OCI-LY1 (cell line): ENCODE data around the gene CD2.

Source experiments
- CTCF ChIP-seq: fragments of 200-600 bp; sonication (generic), shearing (Covaris generic); IDR thresholded peaks from 2 replicates; pipeline ENCODE4 v1.5.1; 2017; ENCODE audit warnings: mild to moderate bottlenecking, antibody characterized with exemption, low read length, moderate library complexity, mixed read lengths
- EZH2 ChIP-seq: fragments of 200-600 bp; sonication (generic), shearing (Covaris generic); IDR thresholded peaks from 2 replicates; pipeline ENCODE4 v1.8.0; 2017; ENCODE audit warnings: borderline replicate concordance, mixed run types, mild to moderate bottlenecking, antibody characterized with exemption, low read length, moderate library complexity, mixed read lengths

DNA sequence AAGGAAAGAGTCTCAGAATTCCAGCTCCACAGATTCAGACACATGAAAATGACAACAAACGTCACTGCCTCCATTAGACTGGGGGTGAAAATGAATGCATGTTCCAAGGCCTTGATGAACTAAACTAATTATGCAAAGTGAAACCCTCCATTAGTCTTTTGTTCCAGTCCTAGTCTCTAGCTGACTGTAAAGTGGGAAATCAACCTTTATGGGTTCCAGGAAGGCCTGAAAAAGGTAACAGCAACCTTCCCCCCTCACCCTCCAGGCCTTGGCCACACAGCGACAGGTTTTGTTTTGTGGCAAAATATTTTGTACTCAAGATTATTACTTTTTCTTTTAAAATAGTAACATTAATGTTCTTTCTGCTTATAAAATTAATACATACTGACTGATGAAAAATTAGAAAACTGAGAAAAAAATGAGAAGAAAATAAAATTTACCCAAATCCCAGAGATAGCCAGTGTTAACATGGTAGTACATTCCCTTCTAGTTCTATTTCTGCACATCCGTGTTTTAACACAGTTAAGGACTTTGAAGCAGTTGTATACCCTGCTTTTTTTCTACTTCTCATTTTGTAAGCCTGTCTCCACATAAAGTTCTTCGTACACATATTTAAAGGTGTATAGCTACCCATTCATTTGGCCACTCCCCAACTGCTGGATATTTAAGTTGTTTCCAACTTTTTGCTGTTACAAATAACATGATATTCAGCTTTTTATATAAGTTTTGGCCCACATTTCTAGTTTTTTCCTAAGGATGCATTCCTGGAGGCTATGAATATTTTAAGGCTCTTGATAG is 60.9 kb downstream of the CD2 start:
- TF ChIP-seq CTCF (no peak), EZH2 (no peak)
